HAP-1 (cell line): ENCODE measurements around the gene ANK2.

Source experiments
- DNase-seq, 2 experiments: peaks; one replicate each; pipeline ENCODE4 v3.0.0-alpha.2; 2016 to 2020; ENCODE audit warnings: low spot score in 2 of 2
- H3K27me3 ChIP-seq: fragments of 250-450 bp; sonication (Bioruptor Pico); 2 replicates; pipeline ENCODE4 v1.5.1; 2020; ENCODE audit warnings: low read depth, mild to moderate bottlenecking, moderate library complexity
- H3K36me3 ChIP-seq: fragments of 250-450 bp; sonication (Bioruptor Pico); replicated peaks from 2 replicates; pipeline ENCODE4 v1.5.1; 2020; ENCODE audit warnings: mild to moderate bottlenecking
- H3K4me1 ChIP-seq: fragments of 250-450 bp; sonication (Bioruptor Pico); 2 replicates; pipeline ENCODE4 v1.5.1; 2020; ENCODE audit warnings: mild to moderate bottlenecking
- H3K4me3 ChIP-seq: fragments of 250-450 bp; sonication (Bioruptor Pico); 2 replicates; pipeline ENCODE4 v1.5.1; 2020; ENCODE audit warnings: mild to moderate bottlenecking, moderate library complexity
- H3K9me3 ChIP-seq: fragments of 250-450 bp; sonication (Bioruptor Pico); 2 replicates; pipeline ENCODE4 v1.5.1; 2020; ENCODE audit warnings: mild to moderate bottlenecking, moderate library complexity
- in situ Hi-C: fragments of 300-500 bp; cut with MboI; formaldehyde crosslinking; loops from 3 replicates; pipeline ENCODE4 v1.14.3; 2020; ENCODE audit warnings: low sequenced_read_pairs, inconsistent platforms, mixed read lengths

ANK2 gene

DNA sequence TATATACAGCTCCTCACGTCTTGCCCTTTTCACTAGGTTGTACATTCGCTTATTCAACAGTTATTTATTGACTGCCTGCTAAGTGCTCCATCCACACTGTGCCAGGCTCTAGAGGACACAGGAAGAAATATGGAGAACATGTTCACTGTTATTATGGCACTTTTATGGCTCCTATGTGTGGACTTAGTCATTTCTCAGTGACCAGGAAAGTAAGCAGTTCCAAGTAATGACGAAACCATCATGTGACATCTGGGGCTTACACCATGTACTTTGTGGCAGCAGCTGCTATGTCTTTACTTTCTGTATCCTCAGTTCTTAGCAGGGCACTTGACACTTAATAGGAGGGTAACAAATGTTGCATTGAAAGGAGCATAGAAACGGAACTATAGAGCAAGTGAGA is 278.0 kb downstream of the ANK2 start:
- Histone ChIP-seq H3K9me3 (no peaks in the 10 kb centered on the region), H3K4me3 (no peak overlapping the region), H3K4me1 (peaks cover 10% of the 10 kb centered on the region), H3K36me3 (no peaks in the 10 kb centered on the region), H3K27me3 (no peaks in the 10 kb centered on the region)
- in situ Hi-C loops: no loop called here
- DNase-seq: no peak

DNA sequence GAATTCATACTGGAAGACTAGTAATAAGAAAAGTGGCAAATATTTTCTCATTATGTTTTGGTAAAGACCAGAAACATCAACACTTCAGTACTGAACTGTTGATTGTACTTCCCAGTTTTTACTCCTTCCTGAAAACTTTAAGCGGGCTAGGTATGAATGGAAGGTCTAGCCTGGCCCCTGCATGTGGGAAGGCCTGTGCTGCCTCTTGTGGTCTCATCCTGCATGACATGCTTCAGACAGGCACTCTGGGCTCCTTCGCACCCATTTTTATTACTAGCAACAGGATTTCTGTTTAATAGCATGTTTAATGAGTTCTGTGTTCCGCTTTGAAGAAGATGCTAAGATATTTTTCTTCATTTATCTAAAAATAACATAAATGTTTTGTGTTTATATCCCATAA is 279.1 kb downstream of the ANK2 start:
- in situ Hi-C loops: no loop called here

DNA sequence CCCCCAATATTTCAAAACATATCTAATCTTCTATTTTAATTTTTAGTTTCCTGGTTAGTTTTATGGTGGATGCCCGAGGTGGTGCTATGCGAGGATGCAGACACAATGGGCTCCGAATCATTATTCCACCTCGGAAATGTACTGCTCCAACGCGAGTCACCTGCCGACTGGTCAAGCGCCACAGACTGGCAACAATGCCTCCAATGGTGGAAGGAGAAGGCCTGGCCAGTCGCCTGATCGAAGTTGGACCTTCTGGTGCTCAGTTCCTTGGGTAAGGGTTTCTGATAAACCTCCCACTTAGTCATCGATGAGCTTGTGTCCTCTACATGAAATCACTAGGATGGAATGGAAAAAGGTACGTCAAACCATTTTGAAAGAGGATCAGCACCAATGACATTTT is 280.7 kb downstream of the ANK2 start:
- H3K9me3 ChIP-seq: no peaks in the 10 kb centered on the region
- in situ Hi-C loops: no loop called here

More for the DNA sequence above, 279.1 kb downstream of the ANK2 start:
- peak; percentile 36 to 70 for DNase-seq
- Histone ChIP-seq H3K27me3 (no peaks in the 10 kb centered on the region), H3K4me1 (peaks cover 10% of the 10 kb centered on the region), H3K36me3 (no peaks in the 10 kb centered on the region), H3K9me3 (no peaks in the 10 kb centered on the region), H3K4me3 (no peak overlapping the region)

DNA sequence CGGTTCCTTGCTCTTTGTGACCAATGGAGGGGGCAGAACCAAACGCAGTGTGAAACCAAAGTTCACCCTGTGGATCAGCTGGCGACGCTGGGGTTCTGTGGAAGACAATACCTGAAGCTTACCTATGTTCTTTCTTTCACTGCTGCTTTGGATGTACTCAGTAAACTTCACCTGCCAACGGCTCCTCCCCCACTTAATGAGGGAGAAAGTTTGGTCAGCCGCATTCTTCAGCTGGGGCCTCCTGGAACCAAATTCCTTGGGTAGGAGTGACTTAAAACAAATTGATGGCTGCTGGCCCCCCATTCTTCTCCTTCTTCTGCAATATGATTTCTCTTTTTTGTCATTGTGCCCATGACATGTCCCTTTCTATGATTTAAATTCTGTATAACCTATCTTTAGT is 282.4 kb downstream of the ANK2 start:
- in situ Hi-C loops: no loop called here
- no peak for DNase-seq
- Histone ChIP-seq H3K27me3 (no peaks in the 10 kb centered on the region), H3K4me3 (no peak overlapping the region), H3K4me1 (no peaks in the 10 kb centered on the region), H3K36me3 (no peaks in the 10 kb centered on the region), H3K9me3 (no peaks in the 10 kb centered on the region)

More for the DNA sequence above, 280.7 kb downstream of the ANK2 start:
- no peaks in the 10 kb centered on the region for H3K27me3 ChIP-seq
- peaks cover 3% of the 10 kb centered on the region for H3K4me1 ChIP-seq
- no peak overlapping the region for H3K4me3 ChIP-seq
- no peaks in the 10 kb centered on the region for H3K36me3 ChIP-seq
- DNase-seq: no peak

DNA sequence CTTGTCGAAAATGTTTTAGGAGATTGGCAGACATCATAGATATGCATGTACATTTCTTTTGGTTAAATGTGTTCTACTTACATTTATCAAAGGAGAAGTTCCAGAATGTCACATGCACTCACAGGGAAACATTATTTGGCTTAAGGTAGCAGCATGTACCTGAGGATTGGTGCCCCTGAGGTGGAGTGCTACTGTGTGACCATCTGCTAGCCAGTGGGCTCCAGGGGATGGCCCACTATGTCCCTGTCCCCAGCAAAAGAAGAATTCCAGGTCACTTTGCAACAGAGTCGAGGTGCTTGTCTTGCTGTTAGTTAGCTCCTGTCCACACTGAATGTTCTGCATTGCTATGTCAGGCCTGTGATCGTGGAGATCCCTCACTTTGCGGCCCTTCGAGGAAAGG is 283.2 kb downstream of the ANK2 start:
- no peaks in the 10 kb centered on the region for H3K36me3 ChIP-seq
- no peak overlapping the region for H3K4me3 ChIP-seq
- DNase-seq: no peak
- H3K4me1 ChIP-seq: no peaks in the 10 kb centered on the region
- H3K9me3 ChIP-seq: no peaks in the 10 kb centered on the region
- no peaks in the 10 kb centered on the region for H3K27me3 ChIP-seq
- in situ Hi-C loops: no loop called here

DNA sequence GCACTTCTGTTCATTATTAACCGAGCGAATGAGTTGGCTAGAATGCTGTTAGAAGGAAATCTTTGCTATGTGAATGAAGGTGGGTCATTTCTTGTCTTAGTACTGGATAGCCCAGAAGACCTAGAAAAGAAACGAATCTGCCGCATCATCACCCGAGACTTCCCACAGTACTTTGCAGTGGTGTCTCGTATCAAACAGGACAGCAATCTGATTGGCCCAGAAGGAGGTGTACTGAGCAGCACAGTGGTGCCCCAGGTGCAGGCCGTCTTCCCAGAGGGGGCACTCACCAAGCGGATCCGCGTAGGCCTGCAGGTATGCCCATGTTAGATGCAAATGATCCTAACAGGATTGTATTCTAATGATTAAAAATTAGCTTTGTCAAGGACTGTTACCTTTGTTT is 286.3 kb downstream of the ANK2 start:
- no peaks in the 10 kb centered on the region for H3K36me3 ChIP-seq
- in situ Hi-C loops: no loop called here
- DNase-seq: no peak
- H3K27me3 ChIP-seq: no peaks in the 10 kb centered on the region
- no peak overlapping the region for H3K4me3 ChIP-seq
- no peaks in the 10 kb centered on the region for H3K9me3 ChIP-seq
- peaks cover 7% of the 10 kb centered on the region for H3K4me1 ChIP-seq

DNA sequence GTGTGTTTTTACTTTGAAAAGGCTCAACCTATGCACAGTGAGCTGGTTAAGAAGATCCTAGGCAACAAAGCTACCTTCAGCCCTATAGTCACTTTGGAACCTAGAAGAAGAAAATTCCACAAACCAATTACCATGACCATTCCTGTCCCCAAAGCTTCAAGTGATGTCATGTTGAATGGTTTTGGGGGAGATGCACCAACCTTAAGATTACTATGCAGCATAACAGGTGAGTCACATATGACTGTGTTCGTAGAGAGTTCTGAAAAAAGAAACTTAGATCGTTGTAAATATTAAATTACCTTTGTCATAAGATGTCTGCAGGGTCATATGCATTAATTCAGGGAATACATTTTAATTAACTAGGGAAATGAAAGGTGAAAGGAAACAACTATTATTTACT is 287.1 kb downstream of the ANK2 start:
- H3K27me3 ChIP-seq: no peaks in the 10 kb centered on the region
- in situ Hi-C loops: no loop called here
- no peak for DNase-seq
- H3K9me3 ChIP-seq: no peaks in the 10 kb centered on the region
- no peak overlapping the region for H3K4me3 ChIP-seq
- no peaks in the 10 kb centered on the region for H3K36me3 ChIP-seq
- H3K4me1 ChIP-seq: peaks cover 7% of the 10 kb centered on the region

DNA sequence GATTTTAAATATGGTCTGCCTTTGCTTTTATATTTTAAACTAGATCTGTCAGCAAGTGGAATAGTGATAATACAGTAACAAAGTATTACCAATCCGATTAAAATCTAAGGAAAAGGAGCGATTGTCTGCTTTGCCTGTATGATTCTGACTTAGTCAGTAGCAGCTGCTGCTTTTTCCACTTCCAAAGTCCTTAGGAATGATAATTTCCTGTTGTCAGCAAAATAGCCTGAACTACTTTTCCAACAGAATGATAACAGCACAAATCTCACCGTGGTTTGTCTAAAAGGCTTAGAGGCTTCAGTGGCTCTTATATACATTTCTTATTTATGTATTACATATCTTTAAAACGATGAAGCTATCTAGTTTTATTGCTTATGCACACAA is 290.0 kb downstream of the ANK2 start:
- in situ Hi-C loops: no loop called here
- no peaks in the 10 kb centered on the region for H3K9me3 ChIP-seq
- no peaks in the 10 kb centered on the region for H3K36me3 ChIP-seq
- H3K4me1 ChIP-seq: peaks cover 7% of the 10 kb centered on the region
- H3K4me3 ChIP-seq: no peak overlapping the region
- no peak for DNase-seq
- no peaks in the 10 kb centered on the region for H3K27me3 ChIP-seq

DNA sequence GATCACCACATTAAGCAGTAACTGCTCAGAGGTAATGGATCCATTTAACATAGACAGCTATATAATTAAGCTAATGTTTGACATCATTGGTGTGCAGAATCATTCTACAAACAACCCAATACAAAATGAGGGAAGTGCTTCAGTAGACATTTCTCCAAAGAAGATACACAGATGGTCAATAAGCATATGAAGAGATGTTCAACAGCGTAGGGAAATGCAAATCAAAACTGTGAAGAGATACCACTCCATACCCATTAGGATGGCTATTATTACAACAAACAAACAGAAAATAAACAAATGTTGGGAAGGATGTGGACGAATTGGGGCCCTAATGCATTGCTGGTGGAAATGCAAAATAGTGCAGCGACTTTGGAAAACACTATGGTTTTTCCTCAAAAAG is 294.6 kb downstream of the ANK2 start:
- H3K4me3 ChIP-seq: no peak overlapping the region
- no peaks in the 10 kb centered on the region for H3K27me3 ChIP-seq
- H3K9me3 ChIP-seq: no peaks in the 10 kb centered on the region
- no peak for DNase-seq
- in situ Hi-C loops: no loop called here
- no peaks in the 10 kb centered on the region for H3K36me3 ChIP-seq
- H3K4me1 ChIP-seq: peaks cover 3% of the 10 kb centered on the region

DNA sequence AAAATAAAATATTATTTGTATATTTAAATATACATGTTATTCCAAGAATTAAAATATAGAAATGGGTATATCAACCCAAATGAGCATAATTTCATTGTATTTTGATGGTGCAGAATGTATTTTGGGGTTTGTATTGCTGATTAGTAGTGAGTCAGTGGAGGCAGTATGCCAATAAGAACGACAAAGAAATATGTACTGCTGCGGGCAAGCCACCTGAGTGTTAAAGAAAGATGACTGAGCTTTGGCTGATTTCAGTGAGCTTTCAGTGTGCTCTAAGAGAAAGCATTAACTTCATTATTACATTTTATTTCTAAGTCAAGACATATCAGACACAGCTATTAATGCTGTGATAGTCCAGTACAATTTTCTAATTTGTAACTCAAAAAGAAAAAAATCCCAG is 297.8 kb downstream of the ANK2 start:
- no peaks in the 10 kb centered on the region for H3K36me3 ChIP-seq
- H3K4me1 ChIP-seq: no peaks in the 10 kb centered on the region
- H3K27me3 ChIP-seq: no peaks in the 10 kb centered on the region
- no peaks in the 10 kb centered on the region for H3K9me3 ChIP-seq
- H3K4me3 ChIP-seq: no peak overlapping the region
- DNase-seq: no peak
- in situ Hi-C loops: no loop called here

DNA sequence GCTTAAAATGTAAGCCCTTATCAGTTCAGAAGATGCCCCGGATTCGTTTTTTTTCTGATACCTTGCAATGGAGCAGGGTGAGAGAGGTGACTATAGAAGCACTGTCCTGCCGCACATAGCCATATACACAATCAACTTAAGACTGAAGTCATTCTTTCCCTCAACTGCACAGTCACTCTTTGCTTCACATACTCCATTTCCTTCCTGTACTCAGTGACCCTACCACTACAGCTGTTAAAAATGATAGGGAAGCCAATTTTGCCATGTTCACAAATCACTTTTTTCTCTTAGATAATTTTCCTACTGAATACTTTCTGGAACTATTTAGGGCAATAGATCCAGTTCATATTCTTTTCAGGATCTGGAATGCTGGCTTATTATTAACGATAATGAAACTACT is 300.0 kb downstream of the ANK2 start:
- no peaks in the 10 kb centered on the region for H3K9me3 ChIP-seq
- in situ Hi-C loops: no loop called here
- no peaks in the 10 kb centered on the region for H3K4me1 ChIP-seq
- no peaks in the 10 kb centered on the region for H3K36me3 ChIP-seq
- DNase-seq: no peak
- no peak overlapping the region for H3K4me3 ChIP-seq
- H3K27me3 ChIP-seq: no peaks in the 10 kb centered on the region

DNA sequence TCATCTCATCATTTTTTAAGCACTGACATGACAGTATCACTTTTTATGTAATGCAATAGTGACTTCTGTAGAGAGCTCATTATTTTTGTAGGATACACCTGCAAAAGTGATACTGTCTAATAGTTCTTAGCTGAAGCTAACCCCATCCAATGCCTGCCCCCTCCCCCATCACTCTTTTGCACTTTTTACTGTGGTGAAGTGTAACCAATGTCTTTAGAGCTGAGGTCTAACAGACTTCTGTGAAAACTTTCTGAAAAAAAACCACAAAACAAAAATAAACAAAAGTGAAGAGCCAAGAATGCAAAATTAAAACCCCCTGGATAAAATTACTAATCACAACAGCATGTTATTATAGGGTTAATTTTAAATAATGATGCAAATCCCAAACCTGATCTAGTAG is 301.1 kb downstream of the ANK2 start:
- no peaks in the 10 kb centered on the region for H3K9me3 ChIP-seq
- DNase-seq: no peak
- no peaks in the 10 kb centered on the region for H3K27me3 ChIP-seq
- no peaks in the 10 kb centered on the region for H3K36me3 ChIP-seq
- in situ Hi-C loops: no loop called here
- H3K4me1 ChIP-seq: no peaks in the 10 kb centered on the region
- H3K4me3 ChIP-seq: no peak overlapping the region

DNA sequence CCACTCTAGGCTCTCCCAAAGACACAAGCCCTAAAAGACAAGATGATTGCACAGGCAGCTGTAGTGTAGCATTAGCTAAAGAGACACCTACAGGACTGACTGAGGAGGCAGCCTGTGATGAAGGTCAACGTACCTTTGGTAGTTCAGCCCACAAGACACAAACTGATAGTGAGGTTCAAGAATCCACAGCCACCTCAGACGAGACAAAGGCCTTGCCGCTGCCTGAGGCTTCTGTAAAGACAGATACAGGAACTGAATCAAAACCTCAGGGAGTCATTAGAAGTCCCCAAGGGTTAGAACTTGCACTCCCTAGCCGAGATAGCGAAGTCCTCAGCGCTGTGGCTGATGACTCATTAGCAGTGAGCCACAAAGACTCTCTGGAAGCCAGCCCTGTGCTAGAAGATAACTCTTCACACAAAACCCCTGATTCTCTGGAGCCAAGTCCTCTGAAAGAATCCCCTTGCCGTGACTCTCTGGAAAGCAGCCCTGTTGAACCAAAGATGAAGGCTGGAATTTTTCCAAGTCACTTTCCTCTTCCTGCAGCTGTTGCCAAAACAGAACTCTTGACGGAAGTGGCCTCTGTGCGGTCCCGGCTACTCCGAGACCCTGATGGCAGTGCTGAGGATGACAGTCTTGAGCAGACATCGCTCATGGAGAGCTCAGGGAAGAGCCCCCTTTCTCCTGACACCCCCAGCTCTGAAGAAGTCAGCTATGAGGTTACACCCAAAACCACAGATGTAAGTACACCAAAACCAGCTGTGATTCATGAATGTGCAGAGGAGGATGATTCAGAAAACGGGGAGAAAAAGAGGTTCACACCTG is 306.3 kb downstream of the ANK2 start:
- Histone ChIP-seq H3K4me3 (no peak overlapping the region), H3K36me3 (no peaks in the 10 kb centered on the region), H3K27me3 (no peaks in the 10 kb centered on the region), H3K9me3 (no peaks in the 10 kb centered on the region), H3K4me1 (no peaks in the 10 kb centered on the region)
- no peak for DNase-seq
- in situ Hi-C loops: no loop called here

DNA sequence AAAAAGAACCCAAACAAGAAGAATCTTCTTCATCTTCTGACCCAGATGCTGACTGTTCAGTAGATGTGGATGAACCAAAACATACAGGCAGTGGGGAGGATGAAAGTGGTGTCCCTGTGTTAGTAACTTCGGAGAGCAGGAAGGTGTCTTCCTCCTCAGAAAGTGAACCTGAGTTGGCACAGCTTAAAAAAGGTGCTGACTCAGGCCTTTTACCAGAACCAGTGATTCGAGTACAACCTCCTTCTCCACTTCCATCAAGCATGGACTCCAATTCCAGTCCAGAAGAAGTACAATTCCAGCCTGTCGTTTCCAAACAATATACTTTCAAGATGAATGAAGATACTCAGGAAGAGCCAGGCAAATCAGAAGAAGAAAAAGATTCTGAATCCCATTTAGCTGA is 307.0 kb downstream of the ANK2 start:
- Histone ChIP-seq H3K4me1 (no peaks in the 10 kb centered on the region), H3K4me3 (no peak overlapping the region), H3K27me3 (no peaks in the 10 kb centered on the region), H3K36me3 (no peaks in the 10 kb centered on the region), H3K9me3 (no peaks in the 10 kb centered on the region)
- no peak for DNase-seq
- in situ Hi-C loops: no loop called here

DNA sequence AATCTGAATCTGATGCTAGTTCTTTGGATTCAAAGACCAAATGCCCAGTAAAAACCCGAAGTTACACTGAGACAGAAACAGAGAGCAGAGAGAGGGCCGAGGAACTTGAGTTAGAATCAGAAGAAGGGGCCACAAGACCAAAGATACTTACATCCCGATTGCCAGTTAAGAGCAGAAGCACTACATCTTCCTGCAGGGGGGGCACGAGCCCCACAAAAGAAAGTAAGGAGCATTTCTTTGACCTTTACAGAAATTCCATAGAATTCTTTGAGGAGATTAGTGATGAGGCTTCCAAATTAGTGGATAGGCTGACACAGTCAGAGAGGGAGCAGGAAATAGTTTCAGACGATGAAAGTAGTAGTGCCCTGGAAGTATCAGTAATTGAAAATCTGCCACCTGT is 309.3 kb downstream of the ANK2 start:
- no peaks in the 10 kb centered on the region for H3K9me3 ChIP-seq
- in situ Hi-C loops: no loop called here
- H3K36me3 ChIP-seq: no peaks in the 10 kb centered on the region
- peak in 1 of 2 experiments; percentile 48 for DNase-seq
- H3K4me3 ChIP-seq: no peak overlapping the region
- no peaks in the 10 kb centered on the region for H3K27me3 ChIP-seq
- H3K4me1 ChIP-seq: no peaks in the 10 kb centered on the region
